ENCODE results near the gene RNASEH2A.
A peak's percentile ranks its signal among the peaks of the same experiment; 100 is the strongest.

RNASEH2A gene

GRCh38 chr19:12806242-12807081, at the start of gene RNASEH2A:
TSS of gene RNASEH2A (plus strand) at chr19:12806584. CDS start at chr19:12806674, 90 bp downstream.
- peak; percentile 92 to 96 (median 95) for DNase-seq

GRCh38 chr19:12757544-12758274, 48.7 kb upstream of the RNASEH2A start:
- DNase-seq = peak; percentile 84 to 91 (median 86)

- DNase-seq = no peak
Measured at GRCh38 chr19:12759686-12760085, 46.7 kb upstream of the RNASEH2A start.

- no peak for DNase-seq
Measured at GRCh38 chr19:12763100-12763499, 43.3 kb upstream of the RNASEH2A start.

- no peak for DNase-seq
Measured at GRCh38 chr19:12764698-12765097, 41.7 kb upstream of the RNASEH2A start.

GRCh38 chr19:12766051-12766521, 40.3 kb upstream of the RNASEH2A start:
- DNase-seq = peak; percentile 72 to 93 (median 88)

GRCh38 chr19:12767150-12767549, 39.2 kb upstream of the RNASEH2A start:
- no peak for DNase-seq

- DNase-seq = no peak
Measured at GRCh38 chr19:12767666-12768065, 38.7 kb upstream of the RNASEH2A start.

GRCh38 chr19:12769689-12770088, 36.7 kb upstream of the RNASEH2A start:
- DNase-seq = peak in 1 of 3 donors; percentile 12

- DNase-seq = no peak
Measured at GRCh38 chr19:12770922-12771321, 35.5 kb upstream of the RNASEH2A start.

GRCh38 chr19:12772323-12772722, 34.1 kb upstream of the RNASEH2A start:
- DNase-seq = no peak

- DNase-seq = peak; percentile 28 to 54 (median 44)
Measured at GRCh38 chr19:12773571-12773970, 32.8 kb upstream of the RNASEH2A start.

- no peak for DNase-seq
Measured at GRCh38 chr19:12774588-12775555, 31.5 kb upstream of the RNASEH2A start, which contains the start of gene HOOK2. TSS of gene HOOK2 (minus strand) at chr19:12775552. CDS start at chr19:12775449, 103 bp downstream.

GRCh38 chr19:12777217-12778016, 29.0 kb upstream of the RNASEH2A start:
- DNase-seq = peak; percentile 81 to 95 (median 88)

- DNase-seq = peak; percentile 51 to 67 (median 61)
Measured at GRCh38 chr19:12778017-12778904, 28.1 kb upstream of the RNASEH2A start.

- no peak for DNase-seq
Measured at GRCh38 chr19:12778905-12779161, 27.6 kb upstream of the RNASEH2A start.

GRCh38 chr19:12779162-12779993, 27.0 kb upstream of the RNASEH2A start:
- peak in 2 of 3 donors; percentile 39 to 49 for DNase-seq

- DNase-seq = no peak
Measured at GRCh38 chr19:12782174-12782423, 24.3 kb upstream of the RNASEH2A start.

- DNase-seq = peak; percentile 90 to 93 (median 92)
Measured at GRCh38 chr19:12782424-12783290, 23.7 kb upstream of the RNASEH2A start.
